Epithelial cell of proximal tubule (primary cell): ENCODE measurements around the gene DGUOK. TPM values are rescaled to one million over a fixed set of nuclear protein-coding genes. Genes with fewer than 3 reads are reported as not detected.
"Not testable (repeated sequence)": the region's sequence is repeated elsewhere in the genome, so short reads cannot be mapped to it uniquely, and the experiment has no call there.

Source experiments
- DNase-seq: peaks from one replicate; pipeline ENCODE4 v3.0.0-alpha.2; 2011; ENCODE audit warnings: low read depth
- H3K4me3 ChIP-seq: 2 replicates; pipeline ENCODE4 v1.5.1; 2011; ENCODE audit warnings: low read depth, mild to moderate bottlenecking, low read length
- CTCF ChIP-seq: conservative IDR thresholded peaks from 2 replicates; pipeline ENCODE4 v1.5.1; 2012; ENCODE audit warnings: low read depth, mild to moderate bottlenecking, low read length
- total RNA-seq: library from RNA; depleted of rRNA; stranded (reverse); fragments of >200 nt; gene quantifications from 2 replicates; pipeline ENCODE4 v1.2.3, GENCODE V29; 2015

DGUOK gene
- total RNA-seq: 65.6 and 87.8 TPM in 2 replicates

GRCh38 chr2:73926493-73927327 is at the start of gene DGUOK:
DGUOK (plus strand) TSS chr2:73926880; CDS start chr2:73926911, 31 bp downstream.
- peak; percentile 93 for DNase-seq
- H3K4me3 ChIP-seq: peak within 1 kb of the TSS; percentile 86
- TF ChIP-seq CTCF: no peak

- no peak for DNase-seq
- no peak for TF ChIP-seq CTCF
- no peak overlapping the region for H3K4me3 ChIP-seq
Measured at GRCh38 chr2:73877071-73877802, 49.4 kb upstream of the DGUOK start.

GRCh38 chr2:73877984-73878383 is 48.7 kb upstream of the DGUOK start:
- not testable (repeated sequence) for H3K4me3 ChIP-seq, DNase-seq

- DNase-seq: no peak
- no peak overlapping the region for H3K4me3 ChIP-seq
- TF ChIP-seq CTCF: no peak
Measured at GRCh38 chr2:73885406-73885805, 41.3 kb upstream of the DGUOK start.

- H3K4me3 ChIP-seq: no peak overlapping the region
- TF ChIP-seq CTCF: no peak
- DNase-seq: no peak
Measured at GRCh38 chr2:73886357-73886756, 40.3 kb upstream of the DGUOK start.

- H3K4me3 ChIP-seq, DNase-seq: not testable (repeated sequence)
Measured at GRCh38 chr2:73887596-73888353, 38.9 kb upstream of the DGUOK start.

GRCh38 chr2:73888388-73888787 is 38.3 kb upstream of the DGUOK start:
- no peak for TF ChIP-seq CTCF
- DNase-seq: no peak
- H3K4me3 ChIP-seq: no peak overlapping the region
